Mesenteric fat pad (tissue), 1 donor: ENCODE measurements around the gene TP53BP1. TPM values are rescaled to one million over a fixed set of nuclear protein-coding genes. Genes with fewer than 3 reads are reported as not detected.
"Not testable (repeated sequence)": the region's sequence is repeated elsewhere in the genome, so short reads cannot be mapped to it uniquely, and the experiment has no call there.

Source experiments
- DNase-seq: peaks from one replicate; pipeline ENCODE4 v3.0.0-alpha.2; 2020; ENCODE audit warnings: low spot score
- total RNA-seq: library from RNA; stranded (reverse); fragmentation: NEBNext Ultra II Directional; extraction: Animal tissue kit (Norgen Biotek cat#: 25700); gene quantifications from one replicate; pipeline ENCODE4 v1.2.1, GENCODE V29; 2021
- donor health status: DM: yes; HTN: yes; CAD: no.

Gene TP53BP1
- total RNA-seq, 1 donor from 2014 or later: 44.8 TPM

DNA sequence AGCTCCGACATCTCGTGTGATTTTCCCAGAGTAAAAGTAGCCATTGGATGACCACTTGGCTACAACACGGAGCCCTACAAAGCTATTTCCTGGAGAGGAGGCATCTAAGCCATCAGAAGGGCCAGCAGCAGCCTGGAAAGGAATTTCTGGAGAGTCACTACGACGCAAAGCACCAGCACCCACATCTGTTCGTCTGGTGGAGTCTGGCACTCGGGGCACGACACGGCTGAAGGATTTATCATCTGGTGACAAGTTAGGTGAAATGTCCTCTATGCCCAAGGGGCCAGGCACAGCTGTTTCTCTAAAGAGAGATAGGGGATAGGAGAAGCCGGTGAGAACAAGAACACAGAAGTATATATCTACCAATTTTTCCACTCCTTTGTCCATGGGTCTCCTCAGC, 72.5 kb downstream of the TP53BP1 start:
- DNase-seq: no peak

DNA sequence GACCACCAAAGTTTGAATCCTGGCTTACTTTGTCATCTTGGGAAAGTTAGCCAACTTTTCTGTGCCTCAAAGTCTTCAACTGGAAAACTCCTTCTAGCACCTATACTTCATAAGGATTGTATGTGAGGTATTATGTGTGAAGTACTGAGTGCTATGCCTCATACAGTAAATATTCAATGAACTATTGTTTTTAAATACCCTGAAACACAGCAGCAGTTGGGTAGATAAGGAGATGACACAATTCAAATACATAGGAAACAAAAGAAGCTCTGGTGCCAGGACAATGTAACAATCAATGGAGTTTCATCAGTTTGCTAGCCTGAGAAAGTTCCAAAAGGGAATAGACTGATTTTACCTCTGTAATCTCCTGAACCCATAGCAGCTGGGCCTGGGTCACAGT, 78.8 kb downstream of the TP53BP1 start:
- no peak for DNase-seq

DNA sequence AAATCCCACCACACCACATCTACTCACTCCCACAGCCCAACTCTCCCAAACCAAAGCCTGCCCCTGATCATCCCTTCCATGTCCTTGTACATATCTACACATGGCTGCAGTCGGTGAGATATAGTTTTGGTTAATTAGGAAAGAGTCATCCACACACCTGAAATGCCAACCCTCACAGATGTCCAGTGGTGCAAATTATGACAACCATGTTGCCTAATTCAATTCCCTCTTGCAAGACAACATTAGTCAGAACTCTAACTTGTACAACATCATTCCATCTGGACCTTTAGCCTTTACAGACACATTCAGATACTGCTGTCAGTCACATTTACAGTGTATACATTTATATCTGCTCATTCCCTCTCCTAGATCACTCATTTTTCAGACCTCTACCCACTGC, 80.9 kb downstream of the TP53BP1 start:
- DNase-seq: no peak

DNA sequence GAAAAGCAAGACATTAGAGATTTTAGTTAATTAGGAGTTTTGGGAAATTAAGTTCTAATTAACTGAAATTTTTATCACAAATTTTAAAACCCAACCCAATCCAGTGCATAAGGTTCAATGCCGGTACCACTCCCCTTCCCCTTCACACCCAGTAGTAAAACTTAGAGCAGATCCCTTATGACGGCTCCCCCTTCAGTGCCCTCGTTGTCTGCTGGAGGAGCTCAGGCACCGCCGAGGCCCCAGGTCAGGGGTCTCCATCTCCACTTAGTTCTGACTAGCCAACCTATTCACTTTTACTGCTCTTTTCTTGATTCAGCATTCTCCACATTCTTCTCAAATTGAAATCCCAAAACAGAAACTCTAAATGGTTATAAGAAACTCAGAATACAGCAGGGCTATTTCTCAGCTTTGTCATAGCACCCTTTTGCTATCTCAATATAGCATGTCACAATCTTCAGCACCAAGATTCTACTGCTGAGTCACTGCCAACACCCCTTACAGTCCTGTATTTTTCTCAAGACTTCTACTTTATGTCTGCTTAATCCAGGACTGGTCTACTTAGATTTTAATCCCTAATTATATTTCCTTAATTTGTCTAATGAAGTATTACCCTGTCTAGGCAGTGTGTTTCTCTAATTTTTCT, 82.3 kb downstream of the TP53BP1 start:
- no peak for DNase-seq

DNA sequence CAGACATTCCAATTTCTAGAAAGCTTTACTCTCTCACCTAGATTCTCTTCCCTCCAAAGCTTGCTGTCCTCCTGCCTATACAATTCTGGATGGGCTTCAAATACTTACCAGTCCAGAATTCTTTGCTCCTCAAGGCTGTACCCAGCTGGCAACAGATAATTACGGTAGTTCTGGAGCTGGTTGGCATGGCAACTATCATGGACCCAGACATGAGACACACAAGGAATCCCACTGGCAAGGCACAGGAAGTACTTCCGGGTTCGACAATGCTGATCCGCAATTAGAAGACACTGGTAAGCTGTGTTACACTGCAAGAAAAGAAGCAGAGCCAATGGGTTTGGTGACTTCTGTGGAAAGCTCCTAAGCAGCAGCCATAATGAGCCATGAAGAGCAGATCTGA, 84.2 kb downstream of the TP53BP1 start:
- DNase-seq: no peak

DNA sequence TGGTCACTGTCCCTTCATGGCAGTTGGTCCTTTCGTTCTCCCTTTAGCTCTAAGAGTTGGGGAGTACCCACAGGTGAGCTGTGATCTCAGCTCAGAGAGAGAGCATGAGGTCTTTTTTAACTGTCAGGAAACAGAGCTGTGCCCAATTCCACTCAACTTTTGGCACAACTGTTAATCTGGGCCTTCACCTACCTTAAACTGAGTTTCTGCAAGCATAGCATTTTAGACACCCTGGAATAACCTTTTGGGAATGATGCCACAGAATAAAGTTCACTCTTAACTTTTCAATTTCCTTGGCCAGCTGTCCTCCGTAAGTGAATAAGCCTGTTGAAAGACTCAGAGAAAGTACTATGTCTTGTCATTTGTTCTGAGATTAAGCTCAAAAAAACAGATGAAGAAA, 86.1 kb downstream of the TP53BP1 start:
- no peak for DNase-seq

DNA sequence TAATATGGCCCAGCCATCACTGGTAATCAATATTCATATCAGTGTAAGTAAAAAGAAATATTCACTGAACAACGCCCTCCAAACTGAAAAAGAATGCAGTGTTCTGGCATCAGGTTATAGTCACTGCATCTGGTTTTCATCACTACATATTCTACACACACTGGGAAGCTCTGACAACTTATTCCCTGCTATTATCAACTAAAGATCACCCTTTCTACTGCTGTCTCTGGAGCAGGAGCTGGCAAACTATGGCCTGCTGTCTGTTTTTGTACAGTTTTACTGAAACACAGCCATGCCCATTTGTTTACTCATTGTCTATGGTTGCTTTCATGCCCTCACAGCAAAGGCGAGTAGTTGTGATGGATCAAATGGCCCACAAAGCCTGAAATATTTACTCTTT, 86.8 kb downstream of the TP53BP1 start:
- DNase-seq: no peak

DNA sequence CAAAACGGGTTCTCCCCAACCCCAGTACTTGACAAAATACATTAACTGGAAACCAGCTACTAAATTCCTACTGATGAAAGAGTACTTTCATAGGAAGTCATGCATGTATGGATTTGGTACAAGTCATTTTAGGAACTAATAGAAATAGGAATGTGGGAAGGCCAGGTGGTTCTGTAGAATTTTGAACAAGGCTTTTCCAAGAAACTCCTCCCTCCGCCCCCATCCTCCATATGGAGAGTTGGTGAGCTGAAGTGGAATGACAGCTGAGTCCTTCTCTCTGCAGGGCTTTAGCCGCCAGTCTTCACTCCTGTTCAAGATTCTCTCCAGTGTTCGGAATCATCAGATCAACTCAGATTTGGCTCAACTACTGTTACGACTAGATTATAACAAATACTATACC, 88.8 kb downstream of the TP53BP1 start:
- no peak for DNase-seq

DNA sequence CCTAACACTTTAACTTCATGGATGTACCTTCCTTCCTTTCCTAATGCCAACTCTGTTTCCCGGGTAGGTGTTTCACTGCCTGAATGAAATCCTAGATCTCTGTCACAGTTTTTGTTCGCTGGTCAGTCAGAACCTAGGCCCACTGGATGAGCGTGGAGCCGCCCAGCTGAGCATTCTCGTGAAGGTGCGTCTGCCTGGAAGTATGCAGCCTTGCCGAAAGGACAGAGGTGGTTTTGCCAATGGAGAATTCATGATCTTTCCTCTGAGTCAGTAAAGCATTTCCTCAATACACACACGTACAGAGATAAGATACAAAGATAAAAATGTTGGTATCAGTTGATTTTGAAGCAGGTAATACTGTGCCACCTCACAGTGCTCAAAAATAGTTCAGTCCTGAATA, 89.3 kb downstream of the TP53BP1 start:
- no peak for DNase-seq

DNA sequence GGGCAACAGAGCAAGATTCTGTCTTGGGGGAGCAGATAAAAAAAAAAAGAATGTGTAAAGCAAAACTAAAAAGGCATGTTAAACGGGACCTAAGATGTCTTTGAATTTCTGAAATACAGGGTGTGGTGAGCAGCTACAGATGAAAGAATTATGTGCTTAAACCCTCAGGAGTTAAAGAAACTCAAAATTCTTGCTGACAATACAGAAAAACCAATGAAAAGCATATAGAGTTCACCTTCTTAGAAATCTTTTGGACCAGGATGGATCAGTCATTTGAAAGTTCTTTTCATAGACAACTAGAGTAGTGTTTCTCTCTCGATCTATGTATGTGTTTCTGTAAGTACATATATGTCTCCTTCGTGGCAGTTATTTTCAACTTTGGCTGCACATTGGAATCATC, 90.7 kb downstream of the TP53BP1 start:
- no peak for DNase-seq

DNA sequence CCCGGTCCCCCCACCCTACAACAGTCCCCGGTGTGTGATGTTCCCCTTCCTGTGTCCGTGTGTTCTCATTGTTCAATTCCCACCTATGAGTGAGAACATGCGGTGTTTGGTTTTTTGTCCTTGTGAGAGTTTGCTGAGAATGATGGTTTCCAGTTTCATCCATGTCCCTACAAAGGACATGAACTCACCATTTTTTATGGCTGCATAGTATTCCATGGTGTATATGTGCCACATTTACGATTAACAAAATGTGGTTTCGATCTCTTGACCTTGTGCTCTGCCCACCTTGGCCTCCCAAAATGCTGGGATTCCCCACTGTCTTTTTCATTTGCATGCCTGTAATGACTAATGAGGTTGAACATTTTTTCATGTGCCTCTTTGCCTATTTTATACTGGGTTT, 99.4 kb downstream of the TP53BP1 start:
- DNase-seq: not testable (repeated sequence)

DNA sequence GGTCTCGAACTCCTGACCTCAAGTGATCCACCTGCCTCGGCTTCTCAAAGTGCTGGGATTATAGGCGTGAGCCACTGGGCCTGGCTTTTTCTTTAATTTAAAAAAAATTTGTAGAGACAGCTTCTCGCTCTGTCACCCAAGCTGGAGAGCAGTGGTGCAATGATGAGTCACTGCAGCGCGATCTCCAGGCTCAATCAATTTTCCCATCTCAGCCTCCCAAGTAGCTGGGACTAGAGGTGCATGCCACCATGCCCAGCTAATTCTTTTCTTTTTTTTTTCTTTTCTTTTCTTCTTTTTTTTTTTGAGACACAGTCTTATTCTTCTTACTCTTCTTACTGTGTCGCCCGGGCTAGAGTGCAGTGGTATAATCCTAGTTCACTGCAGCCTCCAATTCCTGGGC, 102.2 kb downstream of the TP53BP1 start:
- DNase-seq: no peak

DNA sequence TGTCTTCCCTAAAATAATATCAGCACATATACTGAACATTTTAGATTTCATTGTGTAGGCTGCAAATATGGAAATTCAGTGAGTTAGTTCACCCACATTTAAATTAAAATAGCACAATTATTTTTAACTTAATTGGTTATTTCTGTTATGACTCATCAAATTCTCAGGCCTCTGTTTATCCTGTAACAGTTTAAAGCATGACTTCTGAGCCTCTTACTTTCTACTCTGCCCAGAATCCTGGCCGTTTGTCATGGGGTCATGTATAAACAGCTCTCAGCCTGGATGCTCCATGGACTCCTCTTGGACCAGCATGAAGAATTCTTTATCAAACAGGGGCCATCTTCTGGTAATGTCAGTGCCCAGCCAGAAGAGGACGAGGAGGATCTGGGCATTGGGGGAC, 109.9 kb downstream of the TP53BP1 start:
- no peak for DNase-seq

DNA sequence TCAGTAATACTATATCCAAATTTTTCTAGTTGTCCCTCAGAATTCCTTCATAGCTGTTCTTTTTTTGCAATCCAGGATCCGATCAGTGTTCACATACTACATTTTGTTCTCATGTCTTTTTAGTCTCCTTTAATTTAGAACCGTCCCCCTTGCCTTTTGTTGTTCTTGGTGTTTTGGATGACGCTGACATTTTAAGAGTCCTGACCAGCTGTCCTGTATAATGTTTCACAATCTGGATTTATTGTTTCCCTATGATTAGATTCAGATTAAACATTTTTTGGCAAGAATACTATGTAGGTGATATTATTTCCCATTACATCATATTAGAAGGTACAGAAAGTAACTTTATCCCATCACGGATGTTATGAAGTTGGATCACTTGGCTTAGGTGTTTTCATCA, 110.6 kb downstream of the TP53BP1 start:
- no peak for DNase-seq

DNA sequence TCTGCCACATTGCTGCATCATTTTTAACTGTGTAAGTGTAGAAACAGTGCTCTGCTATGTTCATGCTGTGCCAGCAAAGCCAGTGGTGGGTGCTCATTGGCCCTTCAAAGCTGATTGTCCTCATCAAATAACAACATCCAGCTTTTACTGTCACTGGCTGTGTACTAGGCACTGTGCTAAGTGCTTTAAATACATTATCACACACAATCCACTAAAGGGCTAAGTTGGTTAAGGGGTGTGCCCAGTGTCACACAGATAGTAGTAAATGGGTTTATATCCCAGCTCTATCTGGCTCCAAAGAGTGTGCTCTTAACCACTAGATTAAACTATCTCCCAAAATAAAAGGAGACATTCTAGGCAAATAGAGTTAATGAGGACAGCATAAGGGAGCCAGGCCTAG, 114.4 kb downstream of the TP53BP1 start:
- DNase-seq: no peak

DNA sequence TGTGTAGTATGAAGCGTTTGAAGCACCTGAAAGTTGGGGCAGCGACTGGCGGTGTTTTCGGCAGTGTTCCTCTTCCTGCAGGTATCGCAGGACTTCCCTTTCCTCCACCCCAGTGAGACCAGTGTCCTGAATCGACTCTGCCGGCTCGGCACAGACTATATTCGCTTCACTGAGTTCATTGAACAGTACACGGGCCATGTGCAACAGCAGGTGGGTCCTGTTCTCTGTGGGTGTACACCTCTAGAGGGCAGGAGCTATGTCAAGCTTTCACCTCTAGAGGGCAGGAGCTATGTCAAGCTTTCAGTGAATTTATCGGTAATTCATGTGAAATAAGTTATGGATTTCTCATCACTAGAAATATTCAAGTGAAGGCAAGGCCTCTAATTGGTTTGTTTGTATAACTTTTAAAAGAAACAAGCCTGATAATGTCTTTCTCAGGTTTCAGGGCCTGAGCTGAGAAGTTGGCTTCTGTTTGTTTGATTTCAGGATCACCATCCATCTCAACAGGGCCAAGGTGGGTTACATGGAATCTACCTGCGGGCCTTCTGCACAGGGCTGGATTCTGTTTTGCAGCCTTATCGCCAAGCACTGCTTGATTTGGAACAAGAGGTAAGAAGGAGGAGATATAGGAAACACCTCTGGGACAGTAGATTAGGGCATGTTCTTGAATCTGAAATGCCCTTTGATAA, 116.8 kb downstream of the TP53BP1 start:
- no peak for DNase-seq

DNA sequence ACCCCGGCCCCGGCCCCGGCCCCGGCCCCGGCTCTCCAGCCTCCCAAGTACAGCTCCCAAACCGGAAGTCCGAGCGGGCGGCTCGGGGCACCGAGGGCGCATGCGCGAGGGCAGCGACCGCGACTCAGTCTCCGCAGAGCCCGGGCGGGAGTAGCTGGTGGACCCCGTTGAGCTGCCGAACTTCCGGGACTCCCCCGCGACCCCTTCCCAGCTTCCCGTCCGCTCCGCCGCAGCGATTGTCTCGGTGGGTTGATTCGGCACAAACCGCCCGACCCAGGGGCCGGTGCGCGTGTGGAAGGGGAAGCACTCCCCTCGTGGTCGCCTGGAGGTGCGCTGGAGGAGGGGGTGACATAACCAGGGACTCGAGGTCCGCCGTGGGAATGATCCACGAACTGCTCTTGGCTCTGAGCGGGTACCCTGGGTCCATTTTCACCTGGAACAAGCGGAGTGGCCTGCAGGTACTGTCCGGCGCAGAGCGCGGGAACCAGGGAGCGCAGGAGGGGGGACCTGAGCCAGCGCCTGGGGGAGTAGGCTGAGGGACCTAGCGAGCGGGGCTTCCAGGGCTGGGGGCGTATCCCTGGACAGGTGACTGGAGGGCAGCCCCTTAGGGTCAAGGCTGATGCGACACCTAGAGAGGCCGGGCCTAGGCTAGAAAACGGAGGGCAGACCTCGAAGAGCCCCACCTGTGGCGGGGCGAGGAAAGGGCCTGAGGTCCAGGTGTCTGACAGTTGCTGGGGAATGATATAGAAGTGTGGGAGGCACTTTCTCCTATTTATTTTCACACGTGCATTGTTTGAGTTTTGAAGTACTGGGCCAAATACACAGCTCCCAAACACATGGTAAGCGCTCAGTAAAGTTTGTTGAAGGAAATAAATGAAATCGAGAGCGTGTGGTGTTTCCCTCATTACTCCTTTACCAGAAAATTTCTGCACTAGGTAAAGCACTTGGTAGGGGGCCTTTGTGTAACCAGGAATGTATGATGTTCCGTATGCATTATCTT, 121.7 kb downstream of the TP53BP1 start, which contains the start of the genes TUBGCP4 and ZSCAN29:
TSS of gene TUBGCP4 (plus strand) at position 127 of the 1,000 bp plus-strand sequence. CDS start at position 381, 254 bp downstream.
TSS of gene ZSCAN29 (minus strand) at position 69 of the 1,000 bp plus-strand sequence. CDS start 1,130 bp downstream, outside the sequence.
- peak; percentile 96 for DNase-seq

DNA sequence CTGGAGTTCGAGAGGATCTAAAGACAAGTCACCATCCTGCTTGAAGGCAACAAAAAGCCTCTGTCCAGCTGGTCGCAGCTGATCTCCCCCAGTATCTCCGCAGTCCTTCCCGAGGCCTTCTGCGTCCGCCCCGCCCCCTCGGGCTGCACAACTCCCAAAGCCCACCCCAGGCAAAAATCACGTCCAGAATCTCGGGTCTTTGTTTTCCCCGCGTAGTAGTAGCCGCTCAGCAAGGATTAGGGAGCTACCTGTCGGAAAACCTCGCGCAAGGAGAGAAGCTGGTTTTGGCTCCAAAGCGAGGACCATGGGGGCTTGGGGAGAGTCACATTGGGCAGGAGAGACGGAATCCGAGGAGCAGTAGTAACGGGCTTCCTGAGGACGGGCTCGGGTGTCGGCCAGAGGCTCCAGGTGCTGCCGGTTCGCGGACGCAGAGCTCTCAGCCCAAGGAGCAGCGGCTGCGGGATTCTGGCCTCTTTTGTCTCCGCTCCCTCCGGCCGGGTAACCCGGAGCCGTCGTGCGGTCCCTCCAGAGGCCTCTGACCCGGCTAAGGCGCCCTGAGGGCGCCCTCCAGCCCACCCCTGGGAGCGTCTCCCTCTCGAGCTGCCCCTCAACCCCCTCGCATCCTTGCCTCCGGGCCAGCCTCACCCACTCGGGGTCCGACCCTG, 122.5 kb downstream of the TP53BP1 start:
- no peak for DNase-seq

DNA sequence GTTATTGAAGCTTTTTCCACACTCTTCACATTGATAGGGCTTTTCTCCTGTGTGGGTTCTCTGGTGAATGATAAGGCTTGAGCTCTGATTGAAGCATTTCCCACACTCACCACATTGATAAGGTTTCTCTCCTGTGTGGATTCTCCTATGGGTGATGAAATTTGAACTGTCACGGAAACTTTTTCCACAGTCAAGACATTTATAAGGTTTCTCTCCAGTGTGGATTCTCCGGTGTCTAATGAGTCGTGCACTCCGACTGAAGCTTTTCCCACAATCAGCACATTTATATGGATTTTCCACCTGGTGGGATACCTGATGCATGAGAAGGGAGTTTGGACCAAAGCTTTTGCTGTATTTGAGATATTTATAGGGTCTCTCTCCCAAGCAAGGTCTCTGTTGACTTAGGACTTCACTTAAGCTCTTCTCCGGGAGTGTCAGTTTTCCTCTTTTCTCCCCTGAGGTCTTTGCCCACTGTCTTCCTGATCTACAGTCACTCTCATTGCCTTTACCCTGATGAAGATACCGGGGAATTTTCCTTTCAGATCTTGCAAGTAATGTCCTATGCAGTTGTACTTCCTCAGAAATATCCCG, 131.5 kb downstream of the TP53BP1 start:
- DNase-seq: no peak

DNA sequence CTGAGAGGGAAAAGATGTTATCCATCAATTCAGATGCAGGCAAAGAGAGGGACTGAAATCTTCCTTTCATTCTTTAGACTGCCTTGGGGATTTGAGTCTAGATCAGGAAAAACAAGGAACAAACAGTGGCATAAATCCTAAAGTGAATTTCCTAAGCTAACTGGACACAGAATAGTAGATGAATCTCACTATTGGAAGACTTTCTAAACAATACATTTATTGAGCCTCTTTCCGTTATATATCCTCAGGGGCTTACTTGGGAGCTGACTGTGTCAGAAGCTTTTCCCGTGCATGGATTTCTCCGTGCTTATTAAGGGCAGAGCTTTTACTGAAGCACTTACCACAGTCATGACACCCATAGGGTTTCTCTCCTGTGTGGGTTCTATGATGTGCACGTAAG, 132.1 kb downstream of the TP53BP1 start:
- DNase-seq: no peak
